Measurements from ENCODE around the gene MYZAP. TPM values are rescaled to one million over a fixed set of nuclear protein-coding genes. Genes with fewer than 3 reads are reported as not detected.

The MYZAP gene
- total and polyA plus RNA-seq, 7 donors = 2.0 to 24.8 (median 3.6) TPM

GRCh38 chr15:57565311-57565710 lies 26.4 kb upstream of the MYZAP start:
- H3K36me3 ChIP-seq (ENCODE audit: insufficient read depth in 1 of 2, low read depth in 1 of 2) = no peaks in the 10 kb centered on the region
- no peak overlapping the region for H3K27ac ChIP-seq
- DNase-seq (no peak), ATAC-seq (no peak)
- no peaks in the 10 kb centered on the region for H3K4me1 ChIP-seq
- no peak for TF ChIP-seq CTCF (IDR thresholded peaks at IDR 0.05)
- intact Hi-C loops (cut with DNase I) = loop anchor here (10.0 kb wide), 2 partner anchors 69 to 609 kb away; no protein-coding TSS in a partner anchor
- 47 to 57% (median 53%) methylated on average over 10 of the region's 10 CpGs for WGBS, 3 donors
- H3K4me3 ChIP-seq = no peak overlapping the region
- H3K9me3 ChIP-seq = no peaks in the 10 kb centered on the region
- no peaks in the 10 kb centered on the region for H3K27me3 ChIP-seq (ENCODE audit: insufficient read depth in 3 of 3, low read length in 2 of 3)

GRCh38 chr15:57566834-57567233 lies 24.9 kb upstream of the MYZAP start:
- H3K4me1 ChIP-seq = no peaks in the 10 kb centered on the region
- no peak overlapping the region for H3K4me3 ChIP-seq
- no peak for TF ChIP-seq CTCF (IDR thresholded peaks at IDR 0.05)
- no peak for ATAC-seq
- WGBS, 3 donors = 39 to 51% (median 51%) methylated on average over 4 of the region's 4 CpGs
- DNase-seq = no peak
- H3K27ac ChIP-seq = no peak overlapping the region
- no peaks in the 10 kb centered on the region for H3K36me3 ChIP-seq (ENCODE audit: insufficient read depth in 1 of 2, low read depth in 1 of 2)
- intact Hi-C loops (cut with DNase I) = loop anchor here (10.0 kb wide), 2 partner anchors 68 to 608 kb away; no protein-coding TSS in a partner anchor
- no peaks in the 10 kb centered on the region for H3K27me3 ChIP-seq (ENCODE audit: insufficient read depth in 3 of 3, low read length in 2 of 3)
- no peaks in the 10 kb centered on the region for H3K9me3 ChIP-seq

GRCh38 chr15:57567891-57568290 lies 23.8 kb upstream of the MYZAP start:
- no peak overlapping the region for H3K27ac ChIP-seq
- H3K4me1 ChIP-seq = no peaks in the 10 kb centered on the region
- DNase-seq (no peak), ATAC-seq (no peak)
- H3K4me3 ChIP-seq = no peak overlapping the region
- no peaks in the 10 kb centered on the region for H3K27me3 ChIP-seq (ENCODE audit: insufficient read depth in 3 of 3, low read length in 2 of 3)
- no peaks in the 10 kb centered on the region for H3K9me3 ChIP-seq
- WGBS, 3 donors = 97 to 99% (median 97%) methylated on average over 3 of the region's 3 CpGs
- TF ChIP-seq CTCF (IDR thresholded peaks at IDR 0.05) = no peak
- intact Hi-C loops (cut with DNase I) = loop anchor here (10.0 kb wide), 2 partner anchors 67 to 607 kb away; no protein-coding TSS in a partner anchor
- H3K36me3 ChIP-seq (ENCODE audit: insufficient read depth in 1 of 2, low read depth in 1 of 2) = no peaks in the 10 kb centered on the region

GRCh38 chr15:57568299-57568698 lies 23.4 kb upstream of the MYZAP start:
- Histone ChIP-seq H3K27ac (no peak overlapping the region), H3K27me3 (ENCODE audit: insufficient read depth in 3 of 3, low read length in 2 of 3) (no peaks in the 10 kb centered on the region), H3K9me3 (no peaks in the 10 kb centered on the region), H3K36me3 (ENCODE audit: insufficient read depth in 1 of 2, low read depth in 1 of 2) (no peaks in the 10 kb centered on the region), H3K4me3 (no peak overlapping the region), H3K4me1 (no peaks in the 10 kb centered on the region)
- no peak for ATAC-seq
- intact Hi-C loops (cut with DNase I) = loop anchor here (10.0 kb wide), 2 partner anchors 67 to 607 kb away; no protein-coding TSS in a partner anchor
- WGBS, 3 donors = 75 to 94% (median 93%) methylated on average over 2 of the region's 2 CpGs
- no peak for DNase-seq
- TF ChIP-seq CTCF (IDR thresholded peaks at IDR 0.05) = no peak

- WGBS, 3 donors = 81 to 83% (median 81%) methylated on average over 2 of the region's 2 CpGs
- no peak for DNase-seq
These were observed 21.4 kb upstream of the MYZAP start for GRCh38 chr15:57570340-57570739.

More at GRCh38 chr15:57570340-57570739, 21.4 kb upstream of the MYZAP start:
- Histone ChIP-seq H3K36me3 (ENCODE audit: insufficient read depth in 1 of 2, low read depth in 1 of 2) (no peaks in the 10 kb centered on the region), H3K4me3 (no peak overlapping the region), H3K27ac (no peak overlapping the region), H3K9me3 (no peaks in the 10 kb centered on the region), H3K4me1 (no peaks in the 10 kb centered on the region), H3K27me3 (ENCODE audit: insufficient read depth in 3 of 3, low read length in 2 of 3) (no peaks in the 10 kb centered on the region)
- no peak for TF ChIP-seq CTCF (IDR thresholded peaks at IDR 0.05)
- no peak for ATAC-seq
- intact Hi-C loops (cut with DNase I) = no loop called here
